ENCODE results near the gene PRXL2A.

Gene PRXL2A

DNA sequence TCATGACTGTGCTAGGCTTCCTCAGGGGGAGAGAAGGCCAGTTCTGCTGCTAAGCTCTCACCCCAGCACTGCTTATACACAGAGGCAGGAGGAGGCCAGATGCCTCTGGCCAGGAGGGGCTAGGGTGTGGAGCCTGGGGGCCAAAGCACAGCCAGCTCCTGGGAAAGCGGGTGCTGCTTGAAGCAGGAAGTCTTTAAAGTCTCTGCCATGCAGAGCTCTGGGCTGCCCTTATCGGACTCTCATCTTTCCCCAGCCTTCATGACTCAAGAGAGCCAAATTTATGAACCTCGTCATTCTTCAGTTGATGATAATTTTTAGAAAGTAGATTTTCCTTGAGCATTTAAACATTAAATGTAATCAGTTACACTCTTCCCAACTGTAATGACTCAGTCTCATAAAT lies 34.5 kb downstream of the PRXL2A start:
- H3K27me3 ChIP-seq (ENCODE audit: insufficient read depth, poor library complexity, severe bottlenecking), result no peaks in the 10 kb centered on the region
- TF ChIP-seq GABPA (IDR thresholded peaks at IDR 0.05; ENCODE audit: low read depth) (no peak), REST (IDR thresholded peaks at IDR 0.05; ENCODE audit: insufficient replicate concordance, low read depth) (no peak), SPI1 (IDR thresholded peaks at IDR 0.05; ENCODE audit: borderline replicate concordance, low read depth) (no peak), POLR2AphosphoS5 (IDR thresholded peaks at IDR 0.05; ENCODE audit: low read depth) (no peak)
- TF ChIP-seq, protein P1, sequence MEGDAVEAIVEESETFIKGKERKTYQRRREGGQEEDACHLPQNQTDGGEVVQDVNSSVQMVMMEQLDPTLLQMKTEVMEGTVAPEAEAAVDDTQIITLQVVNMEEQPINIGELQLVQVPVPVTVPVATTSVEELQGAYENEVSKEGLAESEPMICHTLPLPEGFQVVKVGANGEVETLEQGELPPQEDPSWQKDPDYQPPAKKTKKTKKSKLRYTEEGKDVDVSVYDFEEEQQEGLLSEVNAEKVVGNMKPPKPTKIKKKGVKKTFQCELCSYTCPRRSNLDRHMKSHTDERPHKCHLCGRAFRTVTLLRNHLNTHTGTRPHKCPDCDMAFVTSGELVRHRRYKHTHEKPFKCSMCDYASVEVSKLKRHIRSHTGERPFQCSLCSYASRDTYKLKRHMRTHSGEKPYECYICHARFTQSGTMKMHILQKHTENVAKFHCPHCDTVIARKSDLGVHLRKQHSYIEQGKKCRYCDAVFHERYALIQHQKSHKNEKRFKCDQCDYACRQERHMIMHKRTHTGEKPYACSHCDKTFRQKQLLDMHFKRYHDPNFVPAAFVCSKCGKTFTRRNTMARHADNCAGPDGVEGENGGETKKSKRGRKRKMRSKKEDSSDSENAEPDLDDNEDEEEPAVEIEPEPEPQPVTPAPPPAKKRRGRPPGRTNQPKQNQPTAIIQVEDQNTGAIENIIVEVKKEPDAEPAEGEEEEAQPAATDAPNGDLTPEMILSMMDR (IDR thresholded peaks at IDR 0.05; ENCODE audit: insufficient read depth, low read length), result no peak
- H3K4me3 ChIP-seq (replicated peaks; ENCODE audit: insufficient read depth, low read length), result no peak overlapping the region
- no peak overlapping the region for H3K27ac ChIP-seq (replicated peaks)
- no peak for DNase-seq (ENCODE audit: low read depth in 1 of 2, low spot score in 1 of 2)

GRCh38 chr10:80443531-80443974 lies 35.2 kb downstream of the PRXL2A start:
- no peak overlapping the region for H3K4me3 ChIP-seq (replicated peaks; ENCODE audit: insufficient read depth, low read length)
- no peak overlapping the region for H3K27ac ChIP-seq (replicated peaks)
- no peaks in the 10 kb centered on the region for H3K27me3 ChIP-seq (ENCODE audit: insufficient read depth, poor library complexity, severe bottlenecking)
- TF ChIP-seq REST (IDR thresholded peaks at IDR 0.05; ENCODE audit: insufficient replicate concordance, low read depth) (no peak), GABPA (IDR thresholded peaks at IDR 0.05; ENCODE audit: low read depth) (no peak), SPI1 (IDR thresholded peaks at IDR 0.05; ENCODE audit: borderline replicate concordance, low read depth) (no peak), POLR2AphosphoS5 (IDR thresholded peaks at IDR 0.05; ENCODE audit: low read depth) (no peak)
- TF ChIP-seq, protein P1 (IDR thresholded peaks at IDR 0.05; ENCODE audit: insufficient read depth, low read length), result no peak
- no peak for DNase-seq (ENCODE audit: low read depth in 1 of 2, low spot score in 1 of 2)

- H3K27me3 ChIP-seq (ENCODE audit: insufficient read depth, poor library complexity, severe bottlenecking), result no peaks in the 10 kb centered on the region
- no peak overlapping the region for H3K27ac ChIP-seq (replicated peaks)
- H3K4me3 ChIP-seq (replicated peaks; ENCODE audit: insufficient read depth, low read length), result no peak overlapping the region
- TF ChIP-seq, protein P1 (IDR thresholded peaks at IDR 0.05; ENCODE audit: insufficient read depth, low read length), result no peak
- TF ChIP-seq SPI1 (IDR thresholded peaks at IDR 0.05; ENCODE audit: borderline replicate concordance, low read depth), result no peak
- TF ChIP-seq REST (IDR thresholded peaks at IDR 0.05; ENCODE audit: insufficient replicate concordance, low read depth), result no peak
- TF ChIP-seq GABPA (IDR thresholded peaks at IDR 0.05; ENCODE audit: low read depth), result no peak
- no peak for TF ChIP-seq POLR2AphosphoS5 (IDR thresholded peaks at IDR 0.05; ENCODE audit: low read depth)
- no peak for DNase-seq (ENCODE audit: low read depth in 1 of 2, low spot score in 1 of 2)
These were observed 35.8 kb downstream of the PRXL2A start for GRCh38 chr10:80444124-80444523.

Measured in HL-60 (cell line).